ENCODE measurements around the gene ARID4B. TPM values are rescaled to one million over a fixed set of nuclear protein-coding genes. Genes with fewer than 3 reads are reported as not detected.

The ARID4B gene
- total and polyA plus RNA-seq, 2 donors (not counting 1 experiment from before 2014, with no cell fraction given): 15.3 to 42.4 TPM

DNA sequence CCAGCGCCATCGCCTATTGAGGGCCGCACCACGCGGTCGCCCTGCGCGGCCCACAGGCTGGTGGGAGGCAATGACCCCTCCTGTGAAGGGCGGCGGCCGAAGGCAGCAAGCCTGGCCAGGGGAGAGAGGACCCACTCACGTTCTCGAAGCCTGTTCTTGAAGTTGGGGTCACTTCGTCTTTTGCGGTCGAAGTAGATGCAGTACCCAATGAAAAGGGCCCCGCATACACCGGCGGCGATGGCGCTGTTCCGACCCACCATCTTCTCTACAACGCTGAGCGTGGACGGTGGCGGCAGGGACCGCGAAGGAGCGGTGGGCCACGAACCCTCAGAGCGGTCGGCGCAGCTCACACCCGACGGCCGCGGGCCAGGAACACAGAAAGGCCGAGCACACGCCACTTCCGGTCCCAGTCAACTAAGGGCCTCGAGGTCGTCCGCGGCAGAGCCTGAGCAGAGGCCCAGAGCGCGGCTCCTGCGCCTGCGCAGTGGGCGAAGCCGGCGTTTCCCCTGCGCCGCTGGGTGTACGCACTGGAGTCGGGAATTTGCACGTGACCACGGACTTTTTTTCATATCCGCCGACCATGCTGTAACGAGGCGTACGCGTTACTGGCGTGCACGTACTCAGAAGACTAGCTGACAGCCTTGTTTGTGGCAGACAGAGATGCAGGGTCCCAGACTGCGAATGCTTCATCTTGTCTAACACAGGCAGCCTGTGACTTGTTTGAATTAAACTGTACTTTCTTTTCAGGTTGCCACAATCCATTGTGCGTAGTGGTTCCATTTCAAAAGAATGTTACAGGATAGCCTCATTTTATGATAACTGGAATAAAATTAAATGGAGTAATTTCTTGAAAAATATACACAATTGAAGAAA is 199.3 kb downstream of the ARID4B start, which contains the start of gene TOMM20:
Gene TOMM20, minus strand, starts transcription at position 382 of the 873 bp plus-strand sequence. Its CDS starts 122 bp downstream, at position 260.
- peak within 1 kb of the TSS; percentile 100 for H3K27ac ChIP-seq (ENCODE audit: insufficient read depth, low read length)
- DNase-seq (ENCODE audit: low read depth in 2 of 2): peak; percentile 97 to 98
- H3K9me3 ChIP-seq (ENCODE audit: control insufficient read depth, insufficient read depth, low read depth, low read length): no peaks in the 10 kb centered on the region
- H3K4me3 ChIP-seq (replicated peaks in 1 of 4; ENCODE audit: control extremely low read depth in 1 of 4, insufficient read depth in 1 of 4, low read depth in 3 of 4, low read length in 4 of 4): peak within 1 kb of the TSS; percentile 82 to 100 (median 99)
- H3K4me2 ChIP-seq (ENCODE audit: extremely low read depth, insufficient read depth, low read length): peak within 1 kb of the TSS; percentile 74
- peak within 1 kb of the TSS; percentile 95 for H2AFZ ChIP-seq (ENCODE audit: low read length)
- TF ChIP-seq, protein P1, sequence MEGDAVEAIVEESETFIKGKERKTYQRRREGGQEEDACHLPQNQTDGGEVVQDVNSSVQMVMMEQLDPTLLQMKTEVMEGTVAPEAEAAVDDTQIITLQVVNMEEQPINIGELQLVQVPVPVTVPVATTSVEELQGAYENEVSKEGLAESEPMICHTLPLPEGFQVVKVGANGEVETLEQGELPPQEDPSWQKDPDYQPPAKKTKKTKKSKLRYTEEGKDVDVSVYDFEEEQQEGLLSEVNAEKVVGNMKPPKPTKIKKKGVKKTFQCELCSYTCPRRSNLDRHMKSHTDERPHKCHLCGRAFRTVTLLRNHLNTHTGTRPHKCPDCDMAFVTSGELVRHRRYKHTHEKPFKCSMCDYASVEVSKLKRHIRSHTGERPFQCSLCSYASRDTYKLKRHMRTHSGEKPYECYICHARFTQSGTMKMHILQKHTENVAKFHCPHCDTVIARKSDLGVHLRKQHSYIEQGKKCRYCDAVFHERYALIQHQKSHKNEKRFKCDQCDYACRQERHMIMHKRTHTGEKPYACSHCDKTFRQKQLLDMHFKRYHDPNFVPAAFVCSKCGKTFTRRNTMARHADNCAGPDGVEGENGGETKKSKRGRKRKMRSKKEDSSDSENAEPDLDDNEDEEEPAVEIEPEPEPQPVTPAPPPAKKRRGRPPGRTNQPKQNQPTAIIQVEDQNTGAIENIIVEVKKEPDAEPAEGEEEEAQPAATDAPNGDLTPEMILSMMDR (conservative IDR thresholded peaks at IDR 0.05 in 1 of 2, IDR thresholded peaks at IDR 0.05 in 1 of 2; ENCODE audit: low read depth in 1 of 2, low read length in 2 of 2): no peak
- TF ChIP-seq EZH2 (IDR thresholded peaks at IDR 0.05; ENCODE audit: low read length, missing control alignments): no peak
- peaks cover 2% of the 10 kb centered on the region for H4K20me1 ChIP-seq (ENCODE audit: control insufficient read depth, extremely low read depth, insufficient read depth, low read length)
- H3K36me3 ChIP-seq (ENCODE audit: control insufficient read depth, insufficient read depth, low read length): peaks cover 8% of the 10 kb centered on the region
- H3K4me1 ChIP-seq (ENCODE audit: control insufficient read depth, extremely low read depth, insufficient read depth, low read length): no peaks in the 10 kb centered on the region
- peaks cover 49% of the 10 kb centered on the region for H3K79me2 ChIP-seq (ENCODE audit: control insufficient read depth, insufficient read depth, low read length)
- peak within 1 kb of the TSS; percentile 99 for H3K9ac ChIP-seq (ENCODE audit: insufficient read depth, low read length)
- no peaks in the 10 kb centered on the region for H3K27me3 ChIP-seq (ENCODE audit: control insufficient read depth, insufficient read depth, low read length)

DNA sequence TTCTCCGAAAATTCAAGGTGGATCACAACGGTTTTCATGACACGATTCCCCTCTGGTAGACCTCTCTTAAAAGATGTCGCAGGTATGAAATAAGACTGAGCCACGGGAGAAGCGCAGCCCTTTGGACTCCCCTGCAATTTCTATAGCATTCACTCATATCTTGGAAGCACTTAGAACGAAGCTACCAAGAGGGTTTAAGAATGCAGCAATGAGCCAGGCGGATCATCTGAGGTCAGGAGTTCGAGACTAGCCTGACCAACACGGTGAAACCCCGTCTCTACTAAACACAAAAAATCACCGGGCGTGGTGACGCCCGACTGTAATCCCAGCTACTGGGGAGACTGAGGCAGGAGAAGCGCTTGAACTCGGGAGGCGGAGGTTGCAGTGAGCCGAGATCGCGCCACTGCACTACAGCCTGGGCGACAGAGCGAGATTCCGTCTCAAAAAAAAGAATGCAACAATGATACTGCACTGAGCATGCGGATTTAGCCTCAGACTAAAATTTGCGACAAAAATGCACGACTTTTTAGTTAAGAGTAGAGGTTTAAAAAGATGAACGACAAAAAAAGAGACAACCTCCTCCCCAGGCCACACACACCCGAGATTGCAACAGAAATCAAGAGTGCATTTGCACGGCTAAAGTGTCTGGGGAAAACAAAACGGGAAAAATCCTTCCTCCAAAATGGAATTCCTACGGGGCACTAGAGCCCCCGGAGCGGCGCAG is 200.1 kb downstream of the ARID4B start:
- Histone ChIP-seq H4K20me1 (ENCODE audit: control insufficient read depth, extremely low read depth, insufficient read depth, low read length) (peaks cover 5% of the 10 kb centered on the region), H2AFZ (ENCODE audit: low read length) (no peak overlapping the region), H3K27ac (ENCODE audit: insufficient read depth, low read length) (peak overlapping the region; percentile 100), H3K36me3 (ENCODE audit: control insufficient read depth, insufficient read depth, low read length) (peaks cover 5% of the 10 kb centered on the region), H3K4me3 (replicated peaks in 1 of 4; ENCODE audit: control extremely low read depth in 1 of 4, insufficient read depth in 1 of 4, low read depth in 3 of 4, low read length in 4 of 4) (peak overlapping the region; percentile 82 to 100 (median 99)), H3K27me3 (ENCODE audit: control insufficient read depth, insufficient read depth, low read length) (no peaks in the 10 kb centered on the region), H3K9me3 (ENCODE audit: control insufficient read depth, insufficient read depth, low read depth, low read length) (no peaks in the 10 kb centered on the region), H3K4me1 (ENCODE audit: control insufficient read depth, extremely low read depth, insufficient read depth, low read length) (no peaks in the 10 kb centered on the region), H3K9ac (ENCODE audit: insufficient read depth, low read length) (peak overlapping the region; percentile 99), H3K79me2 (ENCODE audit: control insufficient read depth, insufficient read depth, low read length) (peaks cover 56% of the 10 kb centered on the region), H3K4me2 (ENCODE audit: extremely low read depth, insufficient read depth, low read length) (peak overlapping the region; percentile 74)
- no peak for DNase-seq (ENCODE audit: low read depth in 2 of 2)
- TF ChIP-seq, protein P1 (conservative IDR thresholded peaks at IDR 0.05 in 1 of 2, IDR thresholded peaks at IDR 0.05 in 1 of 2; ENCODE audit: low read depth in 1 of 2, low read length in 2 of 2): no peak
- no peak for TF ChIP-seq EZH2 (IDR thresholded peaks at IDR 0.05; ENCODE audit: low read length, missing control alignments)

DNA sequence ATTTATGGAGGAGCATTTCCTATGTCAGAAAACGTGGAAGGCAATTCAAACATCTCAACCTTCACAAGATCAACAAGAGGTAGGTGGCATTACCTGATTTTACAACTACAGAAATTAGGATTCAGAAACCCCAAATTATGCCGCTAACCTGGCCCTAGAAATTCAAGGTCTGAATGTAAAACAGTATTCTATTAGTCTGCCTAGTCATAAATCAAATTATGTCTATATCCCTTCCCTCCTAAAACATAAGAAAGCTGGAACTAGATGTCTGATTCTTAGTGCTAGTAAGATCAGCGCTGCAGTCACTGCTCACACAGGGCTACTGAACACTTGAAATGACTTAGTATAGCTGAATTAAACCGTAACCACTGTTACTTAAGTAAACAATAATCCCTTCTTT is 200.8 kb downstream of the ARID4B start:
- H3K9me3 ChIP-seq (ENCODE audit: control insufficient read depth, insufficient read depth, low read depth, low read length): no peaks in the 10 kb centered on the region
- H4K20me1 ChIP-seq (ENCODE audit: control insufficient read depth, extremely low read depth, insufficient read depth, low read length): peaks cover 5% of the 10 kb centered on the region
- H3K4me2 ChIP-seq (ENCODE audit: extremely low read depth, insufficient read depth, low read length): peak overlapping the region; percentile 74
- peak overlapping the region; percentile 100 for H3K27ac ChIP-seq (ENCODE audit: insufficient read depth, low read length)
- H3K36me3 ChIP-seq (ENCODE audit: control insufficient read depth, insufficient read depth, low read length): peaks cover 4% of the 10 kb centered on the region
- TF ChIP-seq, protein P1 (conservative IDR thresholded peaks at IDR 0.05 in 1 of 2, IDR thresholded peaks at IDR 0.05 in 1 of 2; ENCODE audit: low read depth in 1 of 2, low read length in 2 of 2): no peak
- no peak for TF ChIP-seq EZH2 (IDR thresholded peaks at IDR 0.05; ENCODE audit: low read length, missing control alignments)
- no peaks in the 10 kb centered on the region for H3K27me3 ChIP-seq (ENCODE audit: control insufficient read depth, insufficient read depth, low read length)
- peaks cover 63% of the 10 kb centered on the region for H3K79me2 ChIP-seq (ENCODE audit: control insufficient read depth, insufficient read depth, low read length)
- H3K4me3 ChIP-seq (replicated peaks in 1 of 4; ENCODE audit: control extremely low read depth in 1 of 4, insufficient read depth in 1 of 4, low read depth in 3 of 4, low read length in 4 of 4): peak overlapping the region; percentile 82 to 100 (median 99)
- DNase-seq (ENCODE audit: low read depth in 2 of 2): no peak
- no peaks in the 10 kb centered on the region for H3K4me1 ChIP-seq (ENCODE audit: control insufficient read depth, extremely low read depth, insufficient read depth, low read length)
- H2AFZ ChIP-seq (ENCODE audit: low read length): no peak overlapping the region
- peak overlapping the region; percentile 99 for H3K9ac ChIP-seq (ENCODE audit: insufficient read depth, low read length)
